Coronary artery (tissue), 2 donors: ENCODE results near the gene RTKN2.

Experiments used
- DNase-seq: peaks from one replicate; pipeline ENCODE4 v3.0.0-alpha.2; 2017; ENCODE audit warnings: low spot score
- H3K27ac ChIP-seq, 2 donors: fragments of 200-600 bp; sonication (generic); one replicate each; pipeline ENCODE4 v1.5.1; 2016 to 2019
- H3K4me3 ChIP-seq: fragments of 200-600 bp; sonication (generic); 2 replicates; pipeline ENCODE4 v1.5.1; 2016; ENCODE audit warnings: mild to moderate bottlenecking, moderate library complexity
- CTCF ChIP-seq: fragments of 200-600 bp; sonication (generic); IDR thresholded peaks from one replicate; pipeline ENCODE4 v1.5.1; 2019; ENCODE audit warnings: antibody characterized with exemption

RTKN2 gene

GRCh38 chr10:62178568-62178967, 90.1 kb downstream of the RTKN2 start:
- no peak for TF ChIP-seq CTCF
- no peak overlapping the region for H3K27ac ChIP-seq
- H3K4me3 ChIP-seq: no peak overlapping the region
- no peak for DNase-seq

DNA sequence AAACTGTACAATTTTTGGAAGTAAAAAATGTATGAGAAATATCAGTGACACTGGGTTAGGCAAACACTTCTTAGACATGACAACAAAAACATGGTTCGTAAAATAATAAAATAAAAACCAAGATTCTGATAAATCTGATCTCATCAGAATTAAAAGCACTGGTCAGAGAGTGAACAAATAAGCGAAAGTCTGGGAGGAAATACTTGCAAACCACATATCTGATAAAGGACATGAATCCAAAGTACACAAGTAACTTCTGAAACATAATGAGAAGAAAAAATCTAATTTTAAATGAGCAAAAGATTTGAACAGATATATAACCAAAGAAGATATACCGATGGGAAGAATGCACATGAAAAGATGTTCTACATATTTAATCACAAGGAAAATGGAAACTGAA, 91.5 kb downstream of the RTKN2 start:
- TF ChIP-seq CTCF: no peak
- no peak overlapping the region for H3K27ac ChIP-seq
- no peak for DNase-seq

GRCh38 chr10:62175251-62175650, 93.4 kb downstream of the RTKN2 start:
- no peak overlapping the region for H3K4me3 ChIP-seq
- no peak overlapping the region for H3K27ac ChIP-seq
- DNase-seq: no peak
- no peak for TF ChIP-seq CTCF

More for the DNA sequence above, 91.5 kb downstream of the RTKN2 start:
- H3K4me3 ChIP-seq: no peak overlapping the region

GRCh38 chr10:62172465-62172864, 96.2 kb downstream of the RTKN2 start:
- no peak overlapping the region for H3K27ac ChIP-seq
- no peak for TF ChIP-seq CTCF
- H3K4me3 ChIP-seq: no peak overlapping the region
- DNase-seq: no peak

DNA sequence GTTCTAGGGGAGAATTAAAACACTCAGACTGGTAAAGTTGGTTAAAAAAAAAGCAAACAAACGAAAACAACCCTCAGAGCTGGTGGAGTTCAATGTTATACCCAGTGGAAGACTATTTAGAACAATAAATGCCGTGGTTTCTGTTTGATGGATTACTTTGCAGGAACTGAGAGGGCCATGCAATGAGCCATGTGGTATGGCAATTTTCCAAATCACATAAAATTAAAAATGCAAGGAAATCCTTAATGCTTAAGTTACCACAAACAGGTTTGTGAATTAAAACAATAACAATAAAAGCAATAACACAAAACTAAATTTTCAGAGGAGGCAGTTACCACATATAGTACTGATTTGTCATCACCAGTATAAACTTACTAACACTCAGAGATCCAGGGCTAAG, 96.9 kb downstream of the RTKN2 start:
- Histone ChIP-seq H3K27ac (no peak overlapping the region), H3K4me3 (no peak overlapping the region)
- no peak for DNase-seq
- TF ChIP-seq CTCF: no peak

DNA sequence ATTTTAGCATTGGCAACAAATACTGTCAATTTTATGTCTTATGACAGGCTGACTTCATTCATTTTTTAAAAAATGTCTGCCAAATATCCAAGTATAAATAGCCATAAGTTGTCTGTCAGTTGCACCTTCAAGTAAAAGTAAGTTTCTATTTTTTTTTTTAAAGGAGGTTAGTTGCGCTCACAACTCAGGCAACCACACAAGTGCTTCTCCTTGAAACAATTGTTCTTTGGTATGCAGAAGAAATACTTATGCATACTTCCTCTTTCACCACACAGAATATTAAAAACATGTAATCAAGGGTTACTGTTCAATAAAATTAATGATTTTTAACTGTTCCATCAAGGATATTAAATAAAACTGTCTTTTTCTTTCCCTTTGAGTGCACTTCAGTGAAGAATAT, 97.9 kb downstream of the RTKN2 start:
- Histone ChIP-seq H3K27ac (no peak overlapping the region), H3K4me3 (no peak overlapping the region)
- TF ChIP-seq CTCF: no peak
- DNase-seq: no peak

DNA sequence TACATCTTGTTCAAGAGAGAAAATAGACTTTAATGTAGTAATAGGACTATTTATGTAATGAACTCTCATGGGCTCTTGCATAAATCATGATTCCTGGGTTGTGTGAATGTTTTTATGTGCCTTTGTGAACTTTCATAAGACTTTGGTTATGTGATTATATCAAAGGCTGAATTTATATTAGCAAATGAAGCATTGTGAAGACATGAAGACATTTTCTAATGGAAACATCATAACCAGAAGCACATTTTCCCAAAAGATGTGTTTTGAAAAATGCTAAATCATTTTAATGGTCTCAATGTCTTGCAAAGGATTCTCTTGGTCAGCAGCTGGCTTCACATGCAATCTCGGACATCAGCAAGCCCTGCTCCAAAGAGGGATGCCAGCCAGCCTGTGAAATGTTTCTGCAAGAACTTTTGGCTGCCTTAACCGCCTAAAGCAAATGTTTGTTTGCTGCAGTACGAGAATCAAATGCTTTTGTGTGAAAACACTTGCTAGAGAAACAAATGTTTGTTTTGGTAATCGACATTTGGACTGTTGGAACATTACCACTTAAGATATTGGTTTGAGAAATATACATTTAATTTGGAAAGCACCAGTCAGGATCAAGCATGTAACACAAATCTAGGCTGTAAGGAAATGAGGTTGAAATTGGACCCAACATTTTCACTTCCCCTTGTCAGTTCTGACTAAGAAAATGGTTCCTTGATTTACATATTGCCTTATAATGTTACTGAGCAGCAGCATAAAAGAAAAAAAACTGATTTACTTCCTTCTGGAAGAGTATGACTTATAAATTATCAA, 102.1 kb downstream of the RTKN2 start:
- peak overlapping the region; percentile 44 for H3K4me3 ChIP-seq
- H3K27ac ChIP-seq: peak overlapping the region in 1 of 2 donors; percentile 26
- no peak for DNase-seq
- TF ChIP-seq CTCF: no peak
